GM10266 (cell line): ENCODE measurements around the gene SLC25A21.

ENCODE experiments used
- DNase-seq: peaks from one replicate; pipeline ENCODE4 v3.0.0; 2012; ENCODE audit errors: extremely low spot score
- TF ChIP-seq, protein P1 (sequence below): IDR thresholded peaks from 2 replicates; pipeline ENCODE4 v1.5.1; 2012; ENCODE audit warnings: mild to moderate bottlenecking, low read depth; ENCODE audit not compliant: control insufficient read depth, insufficient read depth; ENCODE audit errors: missing control alignments

SLC25A21 gene

DNA sequence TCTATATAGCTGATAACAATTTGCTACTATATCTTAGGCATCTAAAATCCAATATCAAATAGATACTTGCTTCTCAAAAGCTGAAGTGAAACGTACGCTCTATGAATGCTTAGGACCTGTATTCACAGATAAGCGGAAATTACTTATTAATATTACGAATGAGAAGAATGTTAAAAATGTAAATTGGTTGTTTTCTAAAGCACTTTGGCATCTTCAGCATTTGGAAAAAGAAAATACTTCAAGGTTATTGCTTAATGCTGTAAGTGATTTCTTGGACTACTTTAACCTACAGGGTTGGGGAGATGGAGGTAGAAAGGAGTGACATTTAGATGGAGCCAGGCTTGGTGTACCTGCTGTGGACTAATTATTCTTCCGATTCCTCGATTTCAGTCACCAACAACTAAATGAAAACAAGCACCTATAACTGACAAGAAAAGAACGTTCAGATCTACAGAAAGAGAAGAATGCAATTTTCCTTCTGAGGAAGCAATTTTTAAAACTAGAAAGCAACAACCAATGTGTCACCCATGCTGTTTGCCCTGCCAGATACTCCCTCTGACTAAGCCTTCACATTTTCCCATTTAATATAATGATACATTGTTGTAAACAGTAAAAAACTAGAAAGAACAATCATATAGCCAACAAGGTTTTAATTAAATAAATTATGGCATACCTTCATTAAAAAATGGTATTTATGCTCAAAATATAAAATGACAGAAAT, 49.3 kb downstream of the SLC25A21 start:
- DNase-seq: no peak
- TF ChIP-seq, protein P1, sequence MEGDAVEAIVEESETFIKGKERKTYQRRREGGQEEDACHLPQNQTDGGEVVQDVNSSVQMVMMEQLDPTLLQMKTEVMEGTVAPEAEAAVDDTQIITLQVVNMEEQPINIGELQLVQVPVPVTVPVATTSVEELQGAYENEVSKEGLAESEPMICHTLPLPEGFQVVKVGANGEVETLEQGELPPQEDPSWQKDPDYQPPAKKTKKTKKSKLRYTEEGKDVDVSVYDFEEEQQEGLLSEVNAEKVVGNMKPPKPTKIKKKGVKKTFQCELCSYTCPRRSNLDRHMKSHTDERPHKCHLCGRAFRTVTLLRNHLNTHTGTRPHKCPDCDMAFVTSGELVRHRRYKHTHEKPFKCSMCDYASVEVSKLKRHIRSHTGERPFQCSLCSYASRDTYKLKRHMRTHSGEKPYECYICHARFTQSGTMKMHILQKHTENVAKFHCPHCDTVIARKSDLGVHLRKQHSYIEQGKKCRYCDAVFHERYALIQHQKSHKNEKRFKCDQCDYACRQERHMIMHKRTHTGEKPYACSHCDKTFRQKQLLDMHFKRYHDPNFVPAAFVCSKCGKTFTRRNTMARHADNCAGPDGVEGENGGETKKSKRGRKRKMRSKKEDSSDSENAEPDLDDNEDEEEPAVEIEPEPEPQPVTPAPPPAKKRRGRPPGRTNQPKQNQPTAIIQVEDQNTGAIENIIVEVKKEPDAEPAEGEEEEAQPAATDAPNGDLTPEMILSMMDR: no peak

DNA sequence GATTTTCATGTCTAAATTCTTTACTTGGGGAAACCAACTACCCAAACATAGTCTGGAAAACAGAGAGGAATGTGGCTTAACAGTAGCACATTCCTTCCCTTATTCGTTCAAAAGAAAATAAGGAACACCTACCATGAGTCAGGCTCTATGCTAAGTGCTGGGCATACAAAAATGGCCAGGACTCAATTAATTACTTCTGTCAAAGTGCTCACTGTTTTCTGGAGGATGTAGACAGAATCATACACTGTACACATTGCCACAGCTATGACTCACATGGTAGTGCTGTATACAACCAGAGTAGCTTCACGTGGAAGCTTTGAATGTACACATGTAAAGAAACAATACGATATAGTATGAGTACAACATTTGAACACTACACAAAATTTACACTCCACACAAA, 50.1 kb downstream of the SLC25A21 start:
- TF ChIP-seq, protein P1: no peak
- DNase-seq: no peak

DNA sequence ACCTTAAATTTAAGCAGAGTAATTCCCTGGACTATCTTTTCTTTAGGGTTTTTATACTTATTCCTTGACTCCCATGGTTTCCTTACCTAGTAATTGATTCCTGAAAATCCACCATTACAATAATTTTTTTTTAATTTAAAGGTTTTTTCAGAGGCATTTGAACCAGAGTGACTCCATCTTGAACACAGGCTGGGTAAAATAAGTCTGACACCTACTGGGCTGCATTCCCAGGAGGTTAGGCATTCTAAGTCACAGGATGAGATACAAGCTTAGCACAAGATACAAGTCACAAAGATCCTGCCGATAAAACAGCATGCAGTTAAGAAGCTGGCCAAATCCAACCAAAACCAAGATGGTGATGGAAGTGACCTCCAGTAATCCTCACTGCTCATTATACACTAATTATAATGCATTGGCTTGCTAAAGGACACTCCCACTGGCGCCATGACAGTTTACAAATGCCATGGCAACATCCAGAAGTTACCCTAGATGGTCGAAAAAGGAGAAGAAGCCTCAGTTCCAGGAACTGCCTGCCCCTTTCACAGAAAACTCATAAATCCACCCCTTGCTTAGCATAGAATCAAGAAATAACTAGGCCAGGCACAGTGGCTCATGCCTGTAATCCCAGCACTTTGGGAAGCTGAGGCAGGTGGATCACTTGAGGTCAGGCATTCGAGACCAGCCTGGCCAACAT, 53.6 kb downstream of the SLC25A21 start:
- TF ChIP-seq, protein P1: no peak
- DNase-seq: no peak

DNA sequence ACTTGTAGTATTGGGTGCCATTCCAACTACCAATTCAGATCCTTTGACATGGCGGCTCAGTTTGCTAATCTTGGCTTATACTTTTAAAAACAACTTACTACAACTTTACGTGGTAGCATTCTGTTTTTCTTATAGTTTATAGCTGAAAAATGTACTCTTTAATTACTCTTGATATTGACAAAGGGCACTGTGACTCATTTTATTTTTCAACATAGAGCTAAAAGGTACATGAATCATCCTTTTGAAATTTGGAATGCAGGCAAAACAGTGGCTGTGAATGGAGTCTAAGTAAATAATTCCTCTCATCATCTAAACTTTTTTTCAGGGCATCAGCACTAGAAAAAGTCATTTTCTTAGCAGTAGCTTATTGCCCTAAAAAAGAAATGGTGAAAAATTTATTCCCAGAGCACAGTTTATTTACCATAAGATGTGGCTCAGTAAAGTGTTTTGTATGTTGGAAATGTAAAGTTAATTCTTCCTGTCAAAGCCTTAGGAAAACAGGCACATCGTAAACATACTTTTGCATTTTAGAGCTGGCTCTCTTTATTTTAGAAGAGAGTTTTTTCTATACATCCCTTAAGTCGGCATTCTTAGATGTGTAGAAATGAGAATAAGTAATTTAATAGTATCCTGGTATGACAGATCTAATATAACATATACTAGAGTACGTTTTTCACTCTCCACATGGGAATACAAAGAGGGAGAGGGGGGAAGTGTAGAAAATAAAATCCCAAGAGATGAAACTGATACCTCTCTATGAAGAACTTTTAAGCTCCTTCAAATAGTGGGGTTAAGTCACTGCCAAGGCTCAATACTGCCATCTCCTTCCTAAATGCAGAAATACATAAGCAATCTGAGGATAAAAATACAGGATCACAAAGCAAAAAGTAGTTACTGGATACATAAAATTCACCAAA, 55.2 kb downstream of the SLC25A21 start:
- TF ChIP-seq, protein P1: no peak
- no peak for DNase-seq

DNA sequence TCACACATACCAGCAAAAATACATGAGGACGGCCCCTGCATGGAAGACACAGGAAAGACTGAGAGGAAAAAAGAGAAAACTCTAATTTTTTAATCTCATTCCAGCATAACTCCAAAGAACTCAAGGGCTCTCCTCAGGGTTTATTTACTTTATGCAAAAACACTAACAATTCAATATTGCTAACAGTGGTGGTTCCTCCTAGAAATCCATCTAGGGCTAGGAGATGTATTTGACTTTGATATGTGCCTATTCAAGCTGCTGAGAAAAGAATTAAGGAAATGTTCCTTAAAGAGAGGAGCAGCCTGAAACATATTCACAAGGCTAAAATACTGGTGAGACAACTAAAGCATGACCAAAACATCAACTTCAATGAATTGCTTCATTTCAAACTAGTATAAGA, 57.0 kb downstream of the SLC25A21 start:
- no peak for DNase-seq
- TF ChIP-seq, protein P1: no peak

DNA sequence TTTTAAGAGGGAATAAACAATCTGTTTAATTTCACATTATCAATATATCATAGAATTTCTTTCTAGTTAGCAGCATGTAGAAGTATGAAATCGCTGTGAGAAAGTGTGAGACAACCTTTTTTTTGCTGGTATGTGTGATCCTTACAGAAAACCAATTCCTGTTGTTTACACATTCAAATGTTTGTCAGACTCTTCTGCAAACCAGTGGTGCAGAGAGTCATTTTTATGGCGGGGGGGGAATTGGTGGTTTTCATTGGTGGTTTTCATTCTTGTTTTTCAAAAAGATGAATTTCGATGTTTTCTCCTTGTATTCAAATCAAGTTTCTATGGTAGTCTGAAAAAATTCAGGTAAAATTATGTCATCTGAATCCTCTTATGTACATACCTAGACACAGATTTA, 57.8 kb downstream of the SLC25A21 start:
- DNase-seq: no peak
- TF ChIP-seq, protein P1: no peak
